HG02678 (cell line): ENCODE measurements around the gene WDR5.
"Not testable (repeated sequence)": the region's sequence is repeated elsewhere in the genome, so short reads cannot be mapped to it uniquely, and the experiment has no call there.

Experiments
- ATAC-seq: cut with Tn5 transposase; IDR thresholded peaks from one replicate; pipeline ENCODE4 v1.9.1; 2021; ENCODE audit warnings: mild to moderate bottlenecking, moderate library complexity; ENCODE audit not compliant: unreplicated experiment

The WDR5 gene

GRCh38 chr9:134135343-134136117 lies at the start of gene WDR5:
TSS of gene WDR5 (plus strand) at chr9:134136082. CDS start at chr9:134139878, 3,796 bp downstream.
- peak; percentile 53 for ATAC-seq

GRCh38 chr9:134088063-134088725 lies 47.7 kb upstream of the WDR5 start:
- ATAC-seq, result no peak

DNA sequence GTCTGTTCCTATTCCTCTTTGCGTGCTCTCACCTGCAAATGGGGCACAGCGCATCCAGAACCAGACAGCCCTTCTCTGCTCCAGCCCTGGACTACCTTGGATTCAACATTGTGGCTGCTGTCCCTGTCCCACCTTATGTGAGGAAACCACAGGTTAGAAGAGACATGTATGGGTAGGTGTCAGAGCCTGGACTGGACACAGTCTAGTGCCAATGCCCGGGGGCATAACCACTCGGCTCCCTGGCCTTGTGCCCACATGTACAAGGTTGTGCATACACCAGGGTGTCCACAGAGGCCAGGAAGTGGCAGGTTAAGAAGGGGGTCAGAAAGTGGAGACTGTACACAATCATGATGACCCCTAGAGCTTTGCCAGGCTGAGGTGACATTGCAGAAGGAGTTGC lies 45.9 kb upstream of the WDR5 start:
- no peak for ATAC-seq

DNA sequence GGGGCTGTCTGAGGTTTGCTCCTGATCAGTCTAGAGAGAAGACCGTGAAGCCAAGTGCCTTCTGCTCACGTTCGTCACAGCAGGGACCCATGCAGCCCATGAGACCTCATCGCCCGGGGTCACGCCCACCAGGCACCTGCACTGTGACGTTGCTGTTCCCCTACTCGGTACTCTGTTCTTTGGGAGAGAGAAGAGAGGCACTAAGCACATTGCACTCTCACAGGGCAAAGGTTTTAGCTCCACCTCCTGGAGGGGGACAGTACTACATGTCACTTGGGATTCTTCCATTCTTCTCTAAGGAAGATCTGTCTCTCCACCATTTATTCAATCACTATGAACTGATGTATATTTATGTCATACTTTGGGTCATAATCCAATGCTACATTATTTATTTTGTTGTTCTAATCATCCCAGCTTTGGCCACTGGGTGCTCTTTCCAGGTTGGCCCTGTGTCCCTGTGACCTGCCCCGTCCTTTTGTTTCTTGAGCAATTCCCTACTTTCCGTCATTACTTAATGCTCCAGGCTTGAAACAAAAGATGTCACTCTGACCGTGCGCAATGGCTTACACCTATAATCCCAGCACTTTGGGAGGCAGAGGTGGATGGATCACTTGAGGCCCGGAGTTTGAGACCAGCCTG lies 36.6 kb upstream of the WDR5 start:
- ATAC-seq, result no peak

DNA sequence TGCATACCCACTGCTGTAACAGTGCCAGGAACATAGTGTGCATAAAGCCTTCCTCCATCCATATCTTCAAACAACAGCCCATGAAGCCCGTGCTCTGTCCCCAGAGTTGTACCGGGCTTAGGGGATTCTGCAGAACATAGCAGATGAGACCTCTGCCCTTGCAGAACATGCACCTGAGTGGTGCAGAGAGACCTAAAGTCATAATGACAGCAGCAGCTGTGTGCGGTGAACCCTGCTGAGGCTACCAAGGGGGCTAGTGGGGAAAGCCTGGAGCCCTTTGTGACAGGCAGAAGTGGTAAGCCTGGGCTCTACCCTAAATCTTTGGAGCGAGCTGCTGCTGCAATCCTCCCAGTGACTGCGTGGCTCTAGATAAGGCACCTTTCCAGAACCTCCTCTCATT lies 35.8 kb upstream of the WDR5 start:
- ATAC-seq, result no peak

GRCh38 chr9:134101133-134101532 lies 34.7 kb upstream of the WDR5 start:
- ATAC-seq, result not testable (repeated sequence)

- no peak for ATAC-seq
These were observed 34.2 kb upstream of the WDR5 start for GRCh38 chr9:134101623-134102149.

DNA sequence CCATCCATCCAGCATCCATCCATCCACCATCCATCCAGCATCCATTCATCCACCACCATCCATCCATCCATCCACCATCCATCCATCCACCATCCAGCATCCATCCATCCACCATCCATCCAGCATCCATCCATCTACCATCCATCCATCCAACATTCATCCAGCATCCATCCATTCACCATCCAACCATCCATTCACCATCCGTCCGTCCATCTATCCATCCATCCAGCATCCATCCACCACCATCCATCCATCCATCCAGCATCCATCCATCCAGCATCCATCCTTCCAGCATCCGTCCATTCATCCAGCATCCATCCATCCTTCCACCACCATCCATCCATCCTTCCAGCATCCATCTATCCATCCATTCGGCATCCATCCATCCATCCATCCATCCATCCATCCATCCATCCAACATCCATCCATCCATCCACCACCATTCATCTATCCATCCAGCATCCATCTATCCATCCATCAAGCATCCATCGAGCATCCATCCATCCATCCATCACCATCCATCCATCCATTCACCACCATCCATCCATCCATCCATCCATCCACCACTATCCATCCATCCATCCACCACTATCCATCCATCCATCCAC lies 32.4 kb upstream of the WDR5 start:
- ATAC-seq, result no peak

DNA sequence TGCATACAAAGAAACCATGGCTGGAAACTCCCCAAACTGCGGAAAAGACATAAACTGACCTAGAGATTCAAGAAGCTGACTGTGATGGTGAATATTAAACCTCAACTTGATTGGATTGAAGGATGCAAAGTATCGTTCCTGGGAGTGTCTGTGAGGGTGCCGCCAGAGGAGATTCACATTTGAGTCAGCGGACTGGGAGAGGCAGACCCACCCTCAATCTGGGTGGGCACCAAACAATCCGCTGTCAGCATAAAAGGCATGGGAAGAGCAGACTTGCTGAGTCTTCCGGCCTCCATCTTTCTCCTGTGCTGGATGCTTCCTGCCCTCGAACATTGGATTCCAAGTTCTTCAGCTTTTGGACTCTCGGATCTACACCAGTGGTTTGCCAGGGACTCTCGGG lies 24.8 kb upstream of the WDR5 start:
- no peak for ATAC-seq

DNA sequence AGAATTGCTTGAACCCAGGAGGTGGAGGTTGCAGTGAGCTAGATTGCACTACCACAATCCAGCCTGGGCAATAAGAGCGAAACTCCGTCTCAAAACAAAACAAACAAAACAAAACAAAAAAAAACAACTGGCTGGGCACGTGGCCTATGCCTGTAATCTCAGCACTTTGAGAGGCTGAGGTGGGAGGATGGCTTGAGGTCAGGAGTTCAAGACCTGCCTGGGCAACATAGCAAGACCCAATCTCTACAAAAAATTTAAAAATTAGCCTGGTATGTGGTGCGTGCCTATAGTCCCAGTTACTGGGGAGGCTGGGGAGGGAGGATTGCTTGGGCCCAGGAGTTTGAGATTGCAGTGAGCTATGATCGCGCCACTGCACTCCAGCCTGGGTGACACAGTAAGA lies 23.3 kb upstream of the WDR5 start:
- no peak for ATAC-seq

DNA sequence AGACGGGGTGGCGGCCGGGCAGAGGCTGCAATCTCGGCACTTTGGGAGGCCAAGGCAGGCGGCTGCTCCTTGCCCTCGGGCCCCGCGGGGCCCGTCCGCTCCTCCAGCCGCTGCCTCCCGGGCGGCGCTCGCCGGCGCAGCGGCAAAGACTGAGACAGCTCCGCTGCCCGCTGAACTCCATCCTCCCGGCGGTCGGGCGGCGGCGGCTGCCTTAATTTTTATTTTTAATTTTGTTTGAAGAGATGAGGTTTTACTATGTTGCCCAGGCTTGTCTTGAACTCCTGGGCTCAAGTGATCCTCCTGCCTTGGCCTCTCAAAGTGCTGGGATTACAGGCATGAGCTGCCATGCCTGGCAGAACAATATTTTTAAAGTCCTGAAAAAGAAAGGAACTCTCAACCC lies 16.9 kb upstream of the WDR5 start:
- not testable (repeated sequence) for ATAC-seq

DNA sequence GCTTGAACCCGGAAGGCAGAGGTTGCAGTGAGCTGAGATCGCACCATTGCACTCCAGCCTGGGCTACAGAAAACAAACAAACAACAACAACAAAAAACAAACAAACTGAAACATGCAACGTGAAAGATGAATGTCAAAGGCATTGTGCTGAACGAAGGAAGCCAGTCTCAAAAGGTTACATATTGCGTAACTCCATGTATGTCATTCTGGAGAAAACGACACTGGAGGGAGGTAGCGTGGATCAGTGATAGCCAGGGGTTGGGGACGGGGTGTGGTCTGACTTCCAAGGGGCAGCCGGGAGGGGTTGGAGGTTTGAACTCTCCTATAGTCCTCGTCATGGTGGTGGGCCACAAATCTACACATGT lies 12.1 kb upstream of the WDR5 start:
- no peak for ATAC-seq

DNA sequence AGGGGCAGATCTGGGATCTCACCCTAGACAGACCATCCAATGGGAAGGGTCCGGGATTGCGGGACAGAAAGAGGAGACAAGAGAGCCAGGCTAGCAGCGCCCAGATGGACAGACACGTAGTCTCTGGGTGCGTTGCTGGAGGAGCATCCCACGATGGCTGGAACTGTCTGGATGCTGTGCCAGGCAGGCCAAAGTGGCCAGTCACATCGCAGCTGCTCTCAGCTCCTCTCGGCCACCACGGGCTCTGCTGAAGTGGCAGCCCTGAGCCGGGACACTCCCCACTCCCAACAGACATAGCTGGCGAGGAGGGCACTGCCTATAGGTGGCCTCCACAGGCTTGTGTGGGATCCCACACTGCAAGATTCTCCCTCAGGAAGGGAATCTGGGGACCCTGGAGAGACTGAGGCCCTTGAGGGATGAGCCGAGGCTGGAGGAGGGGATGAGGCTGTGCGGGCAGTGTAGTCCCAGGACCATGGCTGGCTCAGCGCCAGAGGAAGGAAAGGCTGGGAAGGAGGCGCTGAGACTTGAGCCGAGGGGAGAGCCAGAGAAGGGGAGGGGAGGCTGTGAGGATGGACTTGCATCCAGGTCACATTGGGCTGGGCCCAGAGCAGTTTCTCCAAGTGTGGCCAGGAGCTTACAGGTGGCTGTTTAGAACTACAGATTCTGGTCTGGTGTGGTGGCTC lies 10.3 kb upstream of the WDR5 start:
- no peak for ATAC-seq

DNA sequence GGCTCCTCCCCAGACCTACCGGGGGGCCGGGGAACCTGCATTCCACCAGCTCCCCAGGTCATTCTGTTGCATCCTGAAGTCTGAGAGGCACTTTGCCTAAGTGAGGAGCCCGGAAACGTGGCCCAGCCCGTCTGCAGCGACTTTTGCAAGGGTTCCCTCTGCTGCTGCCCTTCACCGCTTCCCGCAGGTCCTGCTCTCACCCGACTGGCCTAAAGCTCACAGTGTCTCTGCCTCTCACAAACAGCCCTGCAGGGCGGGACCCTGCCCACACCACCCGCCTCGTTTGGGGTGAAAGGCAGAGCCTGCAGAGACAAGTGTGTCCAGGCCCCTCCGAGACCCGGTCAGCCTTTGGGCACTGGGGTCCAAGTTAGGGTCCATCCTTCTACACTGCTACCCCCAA lies 9.5 kb upstream of the WDR5 start:
- ATAC-seq, result no peak

- ATAC-seq, result no peak
These were observed 8.8 kb upstream of the WDR5 start for GRCh38 chr9:134127065-134127580.

DNA sequence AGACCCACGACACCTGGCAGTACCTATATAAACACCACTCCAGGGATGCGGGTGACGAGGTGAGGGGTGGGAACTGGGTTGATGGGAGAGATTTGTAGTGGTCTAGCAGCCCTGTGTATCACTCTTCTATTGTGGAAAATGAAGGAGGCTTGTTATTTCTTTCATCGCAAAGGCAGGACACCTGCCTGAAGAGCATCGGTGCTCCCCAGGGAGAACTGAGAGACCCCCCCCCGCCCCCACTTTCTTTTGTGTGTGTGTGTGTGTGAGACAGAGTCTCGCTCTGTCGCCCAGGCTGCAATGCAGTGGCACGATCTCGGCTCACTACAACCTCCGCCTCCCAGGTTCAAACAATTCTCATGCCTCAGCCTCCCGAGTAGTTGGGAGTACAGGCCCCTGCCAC lies 8.3 kb upstream of the WDR5 start:
- no peak for ATAC-seq

GRCh38 chr9:134128727-134129679 lies 6.9 kb upstream of the WDR5 start:
- ATAC-seq, result no peak

DNA sequence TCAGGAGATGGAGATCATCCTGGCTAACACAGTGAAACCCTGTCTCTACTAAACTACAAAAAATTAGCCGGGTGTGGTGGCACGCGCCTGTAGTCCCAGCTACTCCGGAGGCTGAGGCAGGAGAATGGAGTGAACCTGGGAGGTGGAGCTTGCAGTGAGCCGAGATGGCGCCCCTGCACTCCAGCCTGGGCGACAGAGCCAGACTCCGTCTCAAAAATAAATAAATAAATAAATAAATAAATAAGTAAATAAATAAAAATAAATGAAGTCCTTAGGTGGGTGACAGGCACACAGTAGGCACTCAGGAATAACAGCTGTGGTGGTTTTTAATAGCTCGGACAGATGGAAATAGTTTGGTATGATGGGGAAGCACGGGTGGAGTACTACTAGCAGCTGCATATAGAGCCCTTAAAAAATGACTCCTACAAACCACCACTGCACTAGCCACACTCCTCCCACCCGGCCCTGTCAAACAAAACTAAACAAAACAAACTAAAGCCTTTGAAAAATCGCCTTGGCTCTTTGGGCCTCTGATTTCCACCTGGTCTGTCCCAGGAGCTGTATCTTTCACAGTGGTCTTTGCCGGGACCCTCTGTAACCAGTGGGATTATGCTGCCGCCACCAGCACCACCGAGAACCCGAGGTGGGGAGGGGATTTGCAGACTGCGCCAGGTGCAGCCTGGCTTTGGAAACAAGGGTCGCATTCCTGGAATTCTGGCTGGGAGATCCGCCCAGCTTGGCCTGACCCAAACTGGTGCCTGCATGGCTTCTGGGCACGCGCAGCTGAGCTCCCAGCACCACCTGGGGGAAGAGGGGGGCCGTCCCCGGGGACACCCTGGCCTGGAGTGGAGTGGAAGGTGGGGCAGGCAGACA lies 5.1 kb upstream of the WDR5 start:
- ATAC-seq, result no peak
